ENCODE results near the gene RNF39.
A peak's percentile ranks its signal among the peaks of the same experiment; 100 is the strongest.
"Not testable (repeated sequence)": the region's sequence is repeated elsewhere in the genome, so short reads cannot be mapped to it uniquely, and the experiment has no call there.

The RNF39 gene

DNA sequence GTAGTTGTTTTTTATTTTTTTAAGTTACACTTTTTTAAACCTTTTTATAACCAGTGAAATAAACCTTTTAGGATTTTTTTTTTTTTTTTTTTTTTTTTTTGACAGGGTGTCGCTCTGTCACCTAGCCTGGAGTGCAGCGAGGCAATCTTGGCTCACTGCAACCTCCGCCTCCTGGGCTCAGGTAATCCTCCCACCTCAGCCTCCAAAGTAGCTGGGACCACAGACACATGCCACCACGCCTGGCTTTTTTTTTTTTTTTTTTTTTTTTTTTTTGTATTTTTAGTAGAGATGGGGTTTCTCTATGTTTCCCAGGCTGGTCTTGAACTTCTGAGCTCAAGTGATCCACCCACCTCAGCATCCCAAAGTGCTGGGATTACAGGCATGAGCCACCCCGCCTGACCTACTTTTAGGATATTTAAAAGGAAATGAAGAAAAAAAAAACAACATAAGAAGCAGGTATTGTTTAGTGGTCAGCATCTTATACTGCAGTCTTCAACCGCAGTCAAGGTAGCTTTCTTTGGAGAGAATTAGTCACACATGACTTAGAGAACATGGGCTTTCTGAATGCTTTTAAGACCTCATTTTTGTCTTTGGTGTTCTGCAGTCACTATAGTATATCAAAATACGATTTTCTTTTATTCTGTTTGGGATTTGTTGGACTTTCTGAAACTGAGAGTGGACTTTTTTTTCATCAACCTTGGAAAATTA, 12.9 kb downstream of the RNF39 start:
- DNase-seq (ENCODE audit: low read depth in 3 of 3), result no peak

GRCh38 chr6:30061858-30062458, 13.6 kb downstream of the RNF39 start:
- no peak for DNase-seq (ENCODE audit: low read depth in 3 of 3)

DNA sequence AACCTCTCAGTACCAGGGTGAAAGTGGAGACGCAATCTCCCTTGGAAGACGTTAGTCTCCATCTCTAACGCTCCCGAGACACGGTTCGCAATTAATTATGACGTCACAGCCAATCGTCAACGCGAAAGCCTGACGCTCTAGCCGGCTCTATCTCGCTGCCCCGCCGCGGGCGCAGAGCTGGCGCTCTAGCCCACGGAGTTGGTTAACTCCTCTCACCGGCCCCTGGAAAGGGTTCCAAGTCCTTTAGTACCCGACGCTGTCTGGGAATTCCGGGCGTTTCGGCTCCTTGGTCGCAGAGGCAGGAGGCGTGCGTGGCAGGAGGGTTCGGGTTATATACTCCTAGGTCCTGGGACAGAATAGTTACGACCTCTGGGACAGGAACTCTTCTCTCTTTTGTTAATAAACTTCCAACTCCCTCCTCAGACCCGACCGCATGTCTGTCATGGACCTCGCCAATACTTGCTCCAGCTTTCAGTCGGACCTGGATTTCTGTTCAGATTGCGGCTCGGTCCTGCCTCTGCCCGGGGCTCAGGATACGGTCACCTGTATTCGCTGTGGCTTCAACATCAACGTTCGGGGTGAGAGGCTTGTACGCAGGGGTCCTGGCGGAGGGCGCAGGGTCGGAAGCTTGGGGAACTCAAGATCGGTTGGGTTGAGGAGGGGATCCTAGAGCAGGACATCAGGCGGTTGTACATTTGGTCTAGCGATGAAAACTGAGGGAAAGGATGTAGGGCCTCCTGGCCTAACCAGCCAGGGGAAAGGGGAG, 14.3 kb downstream of the RNF39 start, which contains the start of gene POLR1H:
TSS of gene POLR1H (plus strand) at position 174 of the 766 bp plus-strand sequence. CDS start at position 434, 260 bp downstream.
- DNase-seq (ENCODE audit: low read depth in 3 of 3), result peak; percentile 62 to 77 (median 73)

DNA sequence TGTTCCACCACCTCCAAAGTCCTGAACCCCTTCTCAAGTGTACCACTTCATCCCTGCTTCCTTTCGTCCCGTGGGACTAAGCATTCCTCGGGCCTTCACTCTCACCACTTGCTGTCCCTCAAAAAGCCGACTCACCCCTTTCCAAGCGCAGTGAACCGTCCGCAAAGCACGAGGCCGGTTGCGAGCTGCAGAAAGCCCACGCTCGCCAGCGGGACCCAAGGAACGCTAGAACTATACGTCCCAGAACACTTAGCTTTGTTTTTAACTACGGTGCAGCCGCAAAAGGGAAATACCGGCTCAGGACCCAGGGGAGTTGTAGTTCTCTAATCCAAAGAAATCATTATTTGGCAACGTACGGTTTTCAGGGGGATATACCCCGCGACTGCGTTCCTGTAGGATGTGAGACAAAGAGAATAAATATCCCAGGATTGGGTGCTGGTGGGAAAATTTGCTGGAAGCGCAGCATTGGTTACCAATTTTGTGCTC, 14.9 kb downstream of the RNF39 start:
- peak in 1 of 3 donors; percentile 10 for DNase-seq (ENCODE audit: low read depth in 3 of 3)

DNA sequence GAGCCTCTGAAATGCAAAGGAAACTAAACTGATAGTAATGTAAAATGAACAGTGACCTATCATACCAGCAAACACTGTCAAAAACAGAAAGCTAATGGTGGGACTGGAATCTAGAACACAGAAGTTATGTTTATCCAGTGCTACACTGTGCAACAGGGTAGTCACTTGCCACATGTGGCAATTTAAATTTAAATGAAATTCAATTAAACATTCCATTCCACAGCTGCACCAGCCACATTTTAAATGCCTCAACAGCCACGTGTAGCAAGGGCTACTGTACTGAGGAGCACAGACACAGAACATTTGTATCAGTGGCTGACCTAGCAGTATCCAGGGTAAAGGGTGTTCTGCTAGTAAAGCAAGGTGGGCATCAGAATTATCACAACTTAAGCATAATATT, 20.1 kb downstream of the RNF39 start:
- no peak for DNase-seq (ENCODE audit: low read depth in 3 of 3)

GRCh38 chr6:30053682-30054081, 21.9 kb downstream of the RNF39 start:
- DNase-seq (ENCODE audit: low read depth in 3 of 3), result no peak

DNA sequence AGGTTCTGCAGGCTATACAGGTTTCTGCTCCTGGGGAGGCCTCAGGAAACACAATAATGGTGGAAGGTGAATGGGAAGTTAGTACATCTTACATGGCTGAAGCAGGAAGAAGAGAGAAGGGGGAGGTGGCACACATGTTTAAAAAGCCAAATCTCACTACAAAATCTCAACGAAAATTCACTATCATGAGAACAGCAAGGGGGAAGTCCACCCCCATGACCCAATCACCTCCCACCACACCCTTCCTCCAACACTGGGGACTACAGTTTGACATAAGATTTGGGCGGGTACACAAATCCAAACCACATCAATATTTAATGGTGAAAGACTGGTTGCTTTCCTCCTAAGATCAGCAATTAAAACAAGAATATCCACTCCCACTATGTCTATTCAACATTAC, 28.3 kb downstream of the RNF39 start:
- DNase-seq (ENCODE audit: low read depth in 3 of 3), result no peak

- no peak for DNase-seq (ENCODE audit: low read depth in 3 of 3)
These were observed 30.9 kb downstream of the RNF39 start for GRCh38 chr6:30044630-30045029.

GRCh38 chr6:30043744-30044143, 31.8 kb downstream of the RNF39 start:
- no peak for DNase-seq (ENCODE audit: low read depth in 3 of 3)

DNA sequence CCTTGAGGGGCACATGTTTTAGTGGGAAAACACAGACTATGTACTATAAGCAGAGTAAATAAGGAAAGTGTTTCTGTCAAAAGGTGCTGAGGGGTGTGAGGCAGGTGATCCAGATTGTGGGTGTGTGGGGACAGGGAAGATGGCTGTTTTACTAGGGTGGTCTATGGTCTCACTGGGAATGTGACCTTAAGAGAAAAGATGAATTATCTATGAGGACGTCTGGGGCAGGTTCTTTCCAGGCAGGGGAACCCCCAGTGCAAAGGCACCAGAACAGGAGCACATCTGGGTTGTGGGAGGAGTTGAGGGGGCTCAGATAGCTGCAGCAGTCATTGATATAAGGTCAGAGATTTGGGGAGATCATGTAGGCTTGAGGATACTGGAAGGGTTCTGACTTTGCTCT, 32.7 kb downstream of the RNF39 start:
- no peak for DNase-seq (ENCODE audit: low read depth in 3 of 3)

DNA sequence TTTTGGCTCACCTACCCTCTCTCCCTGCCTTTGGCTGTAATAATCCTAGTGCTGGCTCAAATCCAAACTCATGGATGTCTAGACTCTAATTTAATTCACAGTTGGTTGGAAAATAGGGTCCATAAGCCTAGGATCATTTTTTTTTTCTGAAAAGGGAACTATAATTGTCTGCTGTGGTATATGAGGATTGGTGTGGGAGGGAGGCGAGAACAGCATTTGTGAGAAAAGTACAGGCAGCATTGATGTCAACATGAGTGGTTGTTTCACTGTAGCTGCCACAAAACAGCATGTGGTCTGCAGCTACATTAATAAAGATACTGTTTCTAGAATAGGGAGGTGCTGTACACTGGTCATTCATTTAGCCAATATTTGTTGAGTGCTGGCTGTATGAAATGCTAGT, 33.1 kb downstream of the RNF39 start:
- DNase-seq (ENCODE audit: low read depth in 3 of 3), result no peak

DNA sequence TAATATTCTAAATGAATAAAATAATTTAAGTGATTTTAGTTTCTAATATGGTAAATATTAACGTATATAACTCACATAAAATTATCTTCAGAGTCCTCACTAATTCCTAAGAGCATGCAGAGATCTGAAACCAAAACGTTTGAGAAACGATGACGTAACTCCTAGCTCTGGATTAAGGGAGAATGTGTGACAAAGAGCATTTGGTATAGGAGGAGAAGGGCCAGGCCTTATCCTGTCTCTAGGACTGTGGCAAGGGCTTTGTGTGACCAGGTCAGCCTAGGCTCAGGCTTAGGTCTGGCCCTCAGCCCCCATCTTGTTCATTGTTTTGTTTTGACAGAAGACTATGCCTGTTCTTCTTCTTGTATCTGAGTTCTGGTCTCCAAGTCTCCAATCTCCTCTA, 33.7 kb downstream of the RNF39 start:
- no peak for DNase-seq (ENCODE audit: low read depth in 3 of 3)

DNA sequence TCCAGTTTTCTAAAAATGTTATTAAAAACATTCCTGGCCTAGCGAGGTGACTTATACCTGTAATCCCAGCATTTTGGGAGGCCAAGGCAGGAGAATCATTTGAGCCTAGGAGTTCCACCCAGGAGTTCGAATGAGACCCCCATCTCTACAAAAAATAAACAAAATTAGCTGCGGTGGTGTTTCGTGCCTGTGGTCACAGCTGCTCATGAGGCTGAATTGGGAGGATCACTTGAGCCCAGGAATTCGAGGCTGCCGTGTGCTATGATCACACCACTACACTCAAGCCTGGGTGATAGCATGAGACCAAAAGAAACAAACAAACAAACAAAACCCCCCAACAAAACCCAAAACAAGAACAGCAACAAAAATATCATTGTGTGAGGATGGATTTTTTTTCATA, 34.3 kb downstream of the RNF39 start:
- no peak for DNase-seq (ENCODE audit: low read depth in 3 of 3)

DNA sequence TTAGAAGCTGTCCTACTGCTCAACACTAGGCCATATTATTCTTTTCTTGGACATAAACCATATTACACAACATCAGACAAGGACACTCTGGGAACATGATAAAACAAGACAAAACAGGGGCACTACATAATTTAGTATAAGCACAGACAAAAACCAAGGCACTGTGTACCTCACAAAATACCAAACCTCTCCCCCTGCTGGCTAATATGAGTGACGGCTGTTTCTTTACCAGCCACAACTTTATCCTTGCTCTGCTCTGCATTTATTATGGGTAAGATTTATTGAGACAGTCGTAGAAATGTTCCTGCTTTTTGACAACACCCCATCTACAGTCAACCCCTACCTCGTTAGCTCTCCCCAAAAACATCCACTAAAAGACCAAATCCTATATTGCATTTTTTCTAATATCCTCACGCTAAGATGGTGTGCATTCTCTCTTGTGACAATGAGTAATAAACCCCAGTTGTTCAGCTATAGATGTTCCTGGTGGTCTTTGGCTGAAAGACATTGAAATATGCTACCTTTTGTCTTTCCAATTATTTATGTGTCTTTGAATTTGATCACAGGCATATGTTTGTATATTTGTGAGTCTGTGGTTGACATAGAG, 38.3 kb downstream of the RNF39 start:
- DNase-seq (ENCODE audit: low read depth in 3 of 3), result no peak

DNA sequence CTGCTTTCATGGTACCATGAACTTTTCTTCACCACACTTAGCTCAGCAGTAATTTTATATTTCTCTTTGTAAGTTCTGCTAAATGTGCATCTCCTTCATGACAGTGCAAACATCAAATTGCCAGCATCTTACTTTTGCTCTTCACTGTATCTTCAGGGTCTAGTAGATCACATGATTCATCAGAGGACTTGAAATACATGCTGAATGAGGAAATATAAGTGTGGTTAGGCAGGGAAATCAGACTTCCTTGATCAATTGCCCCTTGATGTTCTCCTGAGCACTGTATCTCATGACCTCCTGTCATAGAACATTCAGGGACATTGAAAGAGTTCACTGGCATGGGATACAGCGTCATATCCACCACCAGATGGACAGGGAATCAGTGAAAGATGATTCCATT, 39.8 kb downstream of the RNF39 start:
- no peak for DNase-seq (ENCODE audit: low read depth in 3 of 3)

DNA sequence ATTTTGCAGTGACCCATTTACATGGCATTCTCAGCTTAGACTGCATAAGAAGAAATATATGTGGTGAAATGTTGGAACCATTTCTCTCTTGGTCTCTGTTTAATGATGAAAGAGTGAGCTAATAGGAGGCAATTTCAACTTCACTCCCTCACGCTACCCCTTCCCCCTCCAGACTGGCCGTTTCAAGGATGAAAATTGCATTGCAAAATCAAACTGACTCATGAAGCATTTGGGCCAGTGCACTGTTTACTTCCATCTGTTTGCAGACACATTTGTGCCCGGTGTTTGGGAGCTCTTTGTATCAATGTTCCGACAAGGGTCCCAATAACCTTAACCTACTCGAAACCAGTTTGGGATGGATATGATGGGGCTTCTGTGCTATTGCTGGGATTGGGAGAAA, 42.1 kb downstream of the RNF39 start:
- DNase-seq (ENCODE audit: low read depth in 3 of 3), result not testable (repeated sequence)

DNA sequence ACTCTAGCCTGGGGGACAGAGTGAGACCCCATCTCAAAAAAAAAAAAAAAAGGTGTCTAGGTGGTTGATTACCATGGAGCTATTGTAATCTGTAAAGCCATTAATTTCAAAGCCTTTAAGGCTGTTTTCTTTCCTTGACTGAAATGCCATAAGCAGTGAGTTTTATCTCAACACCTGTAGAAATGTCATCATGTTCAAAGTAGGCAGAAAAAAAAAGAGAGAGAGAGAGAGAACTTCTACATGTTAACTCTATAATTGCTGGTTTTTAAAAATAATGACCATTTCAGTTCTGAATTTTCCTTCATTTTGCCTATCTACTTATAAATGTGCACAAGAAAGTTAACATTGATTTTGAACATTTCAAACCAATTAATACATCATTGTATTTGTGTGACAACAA, 44.2 kb downstream of the RNF39 start:
- DNase-seq (ENCODE audit: low read depth in 3 of 3), result no peak

GRCh38 chr6:30029588-30029987, 46.0 kb downstream of the RNF39 start:
- DNase-seq (ENCODE audit: low read depth in 3 of 3), result no peak

DNA sequence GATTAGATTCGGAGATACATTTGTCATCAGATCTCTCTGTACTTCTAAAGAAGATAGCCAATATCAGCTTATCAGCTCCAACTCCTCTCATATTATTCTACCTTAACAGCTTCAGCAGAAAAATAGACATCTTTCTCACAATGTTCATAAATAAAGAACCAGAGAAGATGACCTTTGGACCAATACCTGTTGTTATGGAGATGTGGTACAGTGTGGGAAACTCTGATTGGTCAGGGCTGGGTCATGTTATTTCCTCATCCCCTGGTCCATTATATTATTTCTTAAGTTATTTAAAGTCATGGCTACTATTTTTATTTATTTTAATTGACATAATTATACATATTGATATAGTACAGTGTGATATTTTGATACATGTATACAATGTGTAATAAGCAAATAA, 50.4 kb downstream of the RNF39 start:
- no peak for DNase-seq (ENCODE audit: low read depth in 3 of 3)

- not testable (repeated sequence) for DNase-seq (ENCODE audit: low read depth in 3 of 3)
These were observed 52.9 kb downstream of the RNF39 start for GRCh38 chr6:30022712-30023111.

DNA sequence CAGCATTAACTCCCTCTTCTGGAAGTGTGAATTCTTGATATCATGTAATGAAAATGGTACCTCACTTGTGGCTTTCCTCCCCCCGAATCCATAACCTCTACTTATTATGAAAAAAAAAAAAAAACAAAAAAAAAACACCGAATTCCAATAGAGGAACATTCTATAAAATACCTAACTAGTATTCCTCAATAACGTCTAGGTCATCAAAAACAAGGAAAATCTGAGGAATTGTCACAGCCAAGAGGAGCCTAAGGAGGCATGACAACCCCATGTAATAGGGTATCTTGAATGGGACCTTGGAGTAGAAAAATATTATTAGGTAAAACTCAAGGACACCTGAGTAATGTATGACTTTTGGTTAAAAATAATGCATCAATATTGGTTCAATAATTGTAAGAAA, 53.4 kb downstream of the RNF39 start:
- DNase-seq (ENCODE audit: low read depth in 3 of 3), result no peak

GRCh38 chr6:30020626-30021025, 54.9 kb downstream of the RNF39 start:
- no peak for DNase-seq (ENCODE audit: low read depth in 3 of 3)
